ENCODE results near the gene SRSF8. TPM values are rescaled to one million over a fixed set of nuclear protein-coding genes. Genes with fewer than 3 reads are reported as not detected.

The SRSF8 gene
- total RNA-seq, 3 donors from 2014 or later (not counting 1 experiment from before 2014, with no cell fraction given) = 40.0 to 51.8 (median 43.0) TPM

GRCh38 chr11:95057959-95058358 lies 8.8 kb upstream of the SRSF8 start:
- no peak for ATAC-seq
- H3K27me3 Mint-ChIP-seq (ENCODE audit: low read depth in 2 of 2) = peaks cover 18 to 67% of the 10 kb centered on the region in 2 donors
- H3K4me1 ChIP-seq (ENCODE audit: control insufficient read depth, insufficient read depth, low read length) = no peaks in the 10 kb centered on the region

GRCh38 chr11:95058621-95059020 lies 8.1 kb upstream of the SRSF8 start:
- Mint-ChIP-seq H3K36me3 (no peaks in the 10 kb centered on the region), H3K27me3 (ENCODE audit: low read depth in 2 of 2) (peaks cover 13 to 61% of the 10 kb centered on the region in 2 donors)

More at GRCh38 chr11:95057959-95058358, 8.8 kb upstream of the SRSF8 start:
- Histone ChIP-seq H3K4me3 (ENCODE audit: low read length) (no peak overlapping the region), H3K27me3 (ENCODE audit: control insufficient read depth, insufficient read depth, low read length) (peaks cover 3% of the 10 kb centered on the region), H3K27ac (ENCODE audit: low read length) (no peak overlapping the region), H3K9me3 (ENCODE audit: control insufficient read depth, insufficient read depth, low read length) (no peaks in the 10 kb centered on the region), H3K36me3 (ENCODE audit: control insufficient read depth, insufficient read depth, low read length) (no peaks in the 10 kb centered on the region)
- Mint-ChIP-seq H3K27ac (no peak overlapping the region), H3K4me3 (no peak overlapping the region), H3K36me3 (no peaks in the 10 kb centered on the region), H3K4me1 (no peaks in the 10 kb centered on the region), H3K9me3 (no peaks in the 10 kb centered on the region)
- intact Hi-C loops (cut with micrococcal nuclease) = no loop called here
- WGBS (ENCODE audit: insufficient coverage) = 94% methylated on average over 8 of the region's 8 CpGs
- no peak for DNase-seq
- no peak for TF ChIP-seq CTCF (IDR thresholded peaks at IDR 0.05)

GRCh38 chr11:95059046-95059445 lies 7.7 kb upstream of the SRSF8 start:
- Histone ChIP-seq H3K9me3 (ENCODE audit: control insufficient read depth, insufficient read depth, low read length) (no peaks in the 10 kb centered on the region), H3K36me3 (ENCODE audit: control insufficient read depth, insufficient read depth, low read length) (no peaks in the 10 kb centered on the region), H3K27me3 (ENCODE audit: control insufficient read depth, insufficient read depth, low read length) (peaks cover 3% of the 10 kb centered on the region), H3K4me3 (ENCODE audit: low read length) (no peak overlapping the region), H3K27ac (ENCODE audit: low read length) (no peak overlapping the region), H3K4me1 (ENCODE audit: control insufficient read depth, insufficient read depth, low read length) (no peaks in the 10 kb centered on the region)
- Mint-ChIP-seq H3K27ac (no peak overlapping the region), H3K4me1 (no peaks in the 10 kb centered on the region), H3K9me3 (no peaks in the 10 kb centered on the region), H3K27me3 (ENCODE audit: low read depth in 2 of 2) (peaks cover 8 to 56% of the 10 kb centered on the region in 2 donors), H3K4me3 (no peak overlapping the region), H3K36me3 (no peaks in the 10 kb centered on the region)
- WGBS (ENCODE audit: insufficient coverage) = 90% methylated on average over 6 of the region's 6 CpGs
- DNase-seq (no peak), ATAC-seq (no peak)
- TF ChIP-seq CTCF (IDR thresholded peaks at IDR 0.05) = no peak
- intact Hi-C loops (cut with micrococcal nuclease) = no loop called here

More at GRCh38 chr11:95058621-95059020, 8.1 kb upstream of the SRSF8 start:
- ATAC-seq (no peak), DNase-seq (no peak)
- Mint-ChIP-seq H3K9me3 (no peaks in the 10 kb centered on the region), H3K4me3 (no peak overlapping the region), H3K27ac (no peak overlapping the region), H3K4me1 (no peaks in the 10 kb centered on the region)
- Histone ChIP-seq H3K36me3 (ENCODE audit: control insufficient read depth, insufficient read depth, low read length) (no peaks in the 10 kb centered on the region), H3K4me1 (ENCODE audit: control insufficient read depth, insufficient read depth, low read length) (no peaks in the 10 kb centered on the region), H3K27ac (ENCODE audit: low read length) (no peak overlapping the region), H3K9me3 (ENCODE audit: control insufficient read depth, insufficient read depth, low read length) (no peaks in the 10 kb centered on the region), H3K27me3 (ENCODE audit: control insufficient read depth, insufficient read depth, low read length) (peaks cover 3% of the 10 kb centered on the region), H3K4me3 (ENCODE audit: low read length) (no peak overlapping the region)
- TF ChIP-seq CTCF (IDR thresholded peaks at IDR 0.05) = no peak
- WGBS (ENCODE audit: insufficient coverage) = 90% methylated on average over 1 of the region's 1 CpG
- intact Hi-C loops (cut with micrococcal nuclease) = no loop called here

- H3K4me1 ChIP-seq (ENCODE audit: control insufficient read depth, insufficient read depth, low read length) = peaks cover 6% of the 10 kb centered on the region
- no peak for TF ChIP-seq CTCF (IDR thresholded peaks at IDR 0.05)
- no peak overlapping the region for H3K27ac ChIP-seq (ENCODE audit: low read length)
- Mint-ChIP-seq H3K4me3 (no peak overlapping the region), H3K27ac (no peak overlapping the region), H3K27me3 (ENCODE audit: low read depth in 2 of 2) (peaks cover 0 to 20% of the 10 kb centered on the region in 2 donors), H3K9me3 (no peaks in the 10 kb centered on the region), H3K36me3 (no peaks in the 10 kb centered on the region), H3K4me1 (peaks cover 30 to 31% of the 10 kb centered on the region in 2 donors)
- no peaks in the 10 kb centered on the region for H3K27me3 ChIP-seq (ENCODE audit: control insufficient read depth, insufficient read depth, low read length)
- WGBS (ENCODE audit: insufficient coverage) = no CpG with 5 or more reads among the region's 1 CpG
- ATAC-seq = no peak
- no peak overlapping the region for H3K4me3 ChIP-seq (ENCODE audit: low read length)
- intact Hi-C loops (cut with micrococcal nuclease) = no loop called here
- H3K36me3 ChIP-seq (ENCODE audit: control insufficient read depth, insufficient read depth, low read length) = no peaks in the 10 kb centered on the region
- no peak for DNase-seq
- no peaks in the 10 kb centered on the region for H3K9me3 ChIP-seq (ENCODE audit: control insufficient read depth, insufficient read depth, low read length)
These were observed 1.4 kb upstream of the SRSF8 start for GRCh38 chr11:95065336-95065735.

Measured in natural killer cell (primary cell).